HL-60 (cell line): ENCODE measurements around the gene TXNIP.

Source experiments
- TF ChIP-seq, protein P1 (sequence below): IDR thresholded peaks from one replicate; pipeline ENCODE4 v1.5.1; 2011; ENCODE audit warnings: low read length, control low read depth, inconsistent platforms; ENCODE audit not compliant: insufficient read depth
- TF ChIP-seq, protein P2 (sequence below): IDR thresholded peaks from 2 replicates; pipeline ENCODE4 v1.6.1; 2012; ENCODE audit warnings: low read depth; ENCODE audit not compliant: insufficient replicate concordance

DNA sequence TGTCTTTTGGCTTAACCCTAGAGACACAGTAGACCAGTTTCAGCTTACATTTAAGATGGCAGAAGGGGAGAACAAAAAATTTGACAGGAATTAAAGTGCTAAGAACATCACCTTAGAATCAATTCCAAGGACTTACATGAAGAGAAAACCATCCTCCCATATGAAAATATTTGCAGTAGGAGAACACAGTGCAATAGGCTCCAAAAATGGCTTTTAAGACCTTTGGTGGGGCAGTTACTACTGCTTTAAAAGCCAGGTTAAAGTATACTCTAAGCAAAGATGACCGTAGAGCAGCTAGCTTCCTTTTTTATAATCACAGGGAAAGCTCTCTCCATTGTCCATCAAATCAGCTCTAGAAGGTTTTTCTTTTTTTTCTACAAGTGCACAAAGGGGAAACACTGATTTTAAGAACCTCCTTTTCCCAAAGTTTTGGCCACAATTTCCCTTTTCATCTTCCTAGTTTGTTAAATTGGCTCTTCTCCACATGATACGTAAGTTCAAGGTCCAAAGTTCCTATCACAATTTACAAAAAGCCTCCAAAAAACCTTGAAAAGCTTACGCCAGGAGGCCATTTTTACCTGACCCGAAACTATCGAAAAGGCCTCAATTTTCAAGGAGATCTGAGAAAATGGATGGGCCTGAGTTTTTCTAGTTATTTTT is 3.3 kb downstream of the TXNIP start:
- TF ChIP-seq, protein P1, sequence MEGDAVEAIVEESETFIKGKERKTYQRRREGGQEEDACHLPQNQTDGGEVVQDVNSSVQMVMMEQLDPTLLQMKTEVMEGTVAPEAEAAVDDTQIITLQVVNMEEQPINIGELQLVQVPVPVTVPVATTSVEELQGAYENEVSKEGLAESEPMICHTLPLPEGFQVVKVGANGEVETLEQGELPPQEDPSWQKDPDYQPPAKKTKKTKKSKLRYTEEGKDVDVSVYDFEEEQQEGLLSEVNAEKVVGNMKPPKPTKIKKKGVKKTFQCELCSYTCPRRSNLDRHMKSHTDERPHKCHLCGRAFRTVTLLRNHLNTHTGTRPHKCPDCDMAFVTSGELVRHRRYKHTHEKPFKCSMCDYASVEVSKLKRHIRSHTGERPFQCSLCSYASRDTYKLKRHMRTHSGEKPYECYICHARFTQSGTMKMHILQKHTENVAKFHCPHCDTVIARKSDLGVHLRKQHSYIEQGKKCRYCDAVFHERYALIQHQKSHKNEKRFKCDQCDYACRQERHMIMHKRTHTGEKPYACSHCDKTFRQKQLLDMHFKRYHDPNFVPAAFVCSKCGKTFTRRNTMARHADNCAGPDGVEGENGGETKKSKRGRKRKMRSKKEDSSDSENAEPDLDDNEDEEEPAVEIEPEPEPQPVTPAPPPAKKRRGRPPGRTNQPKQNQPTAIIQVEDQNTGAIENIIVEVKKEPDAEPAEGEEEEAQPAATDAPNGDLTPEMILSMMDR = no peak
- TF ChIP-seq, protein P2, sequence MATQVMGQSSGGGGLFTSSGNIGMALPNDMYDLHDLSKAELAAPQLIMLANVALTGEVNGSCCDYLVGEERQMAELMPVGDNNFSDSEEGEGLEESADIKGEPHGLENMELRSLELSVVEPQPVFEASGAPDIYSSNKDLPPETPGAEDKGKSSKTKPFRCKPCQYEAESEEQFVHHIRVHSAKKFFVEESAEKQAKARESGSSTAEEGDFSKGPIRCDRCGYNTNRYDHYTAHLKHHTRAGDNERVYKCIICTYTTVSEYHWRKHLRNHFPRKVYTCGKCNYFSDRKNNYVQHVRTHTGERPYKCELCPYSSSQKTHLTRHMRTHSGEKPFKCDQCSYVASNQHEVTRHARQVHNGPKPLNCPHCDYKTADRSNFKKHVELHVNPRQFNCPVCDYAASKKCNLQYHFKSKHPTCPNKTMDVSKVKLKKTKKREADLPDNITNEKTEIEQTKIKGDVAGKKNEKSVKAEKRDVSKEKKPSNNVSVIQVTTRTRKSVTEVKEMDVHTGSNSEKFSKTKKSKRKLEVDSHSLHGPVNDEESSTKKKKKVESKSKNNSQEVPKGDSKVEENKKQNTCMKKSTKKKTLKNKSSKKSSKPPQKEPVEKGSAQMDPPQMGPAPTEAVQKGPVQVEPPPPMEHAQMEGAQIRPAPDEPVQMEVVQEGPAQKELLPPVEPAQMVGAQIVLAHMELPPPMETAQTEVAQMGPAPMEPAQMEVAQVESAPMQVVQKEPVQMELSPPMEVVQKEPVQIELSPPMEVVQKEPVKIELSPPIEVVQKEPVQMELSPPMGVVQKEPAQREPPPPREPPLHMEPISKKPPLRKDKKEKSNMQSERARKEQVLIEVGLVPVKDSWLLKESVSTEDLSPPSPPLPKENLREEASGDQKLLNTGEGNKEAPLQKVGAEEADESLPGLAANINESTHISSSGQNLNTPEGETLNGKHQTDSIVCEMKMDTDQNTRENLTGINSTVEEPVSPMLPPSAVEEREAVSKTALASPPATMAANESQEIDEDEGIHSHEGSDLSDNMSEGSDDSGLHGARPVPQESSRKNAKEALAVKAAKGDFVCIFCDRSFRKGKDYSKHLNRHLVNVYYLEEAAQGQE = no peak
